ENCODE measurements around the gene YWHAE. TPM values are rescaled to one million over a fixed set of nuclear protein-coding genes. Genes with fewer than 3 reads are reported as not detected.

The YWHAE gene
- total RNA-seq, 1 experiment from 2014 or later = 1,404 TPM

GRCh38 chr17:1416414-1416813, 16.4 kb upstream of the YWHAE start:
- no peak overlapping the region for H3K27ac ChIP-seq (ENCODE audit: low read depth, low read length, poor library complexity, severe bottlenecking)
- ChIA-PET CTCF (no interaction called here), POLR2A (ENCODE audit: low non-redundant PET) (interaction anchor here (0.6 kb wide), 1 partner anchor 44 kb away, joined by 4 read pairs; no protein-coding TSS in a partner anchor)
- H3K4me3 ChIP-seq (ENCODE audit: low read depth, low read length, poor library complexity, severe bottlenecking) = no peak overlapping the region
- BruUV-seq (replicated peaks) = no TSS peak
- TF ChIP-seq CTCF (conservative IDR thresholded peaks at IDR 0.05; ENCODE audit: low read depth, low read length) (no peak), EZH2 (IDR thresholded peaks at IDR 0.05; ENCODE audit: borderline replicate concordance, low read depth, low read length, poor library complexity, severe bottlenecking) (no peak)
- no peaks in the 10 kb centered on the region for H3K9me3 ChIP-seq (ENCODE audit: low read depth, low read length, poor library complexity, severe bottlenecking)
- H3K27me3 ChIP-seq (replicated peaks; ENCODE audit: insufficient read depth, low read depth, low read length, poor library complexity) = no peaks in the 10 kb centered on the region
- intact Hi-C loops (cut with micrococcal nuclease; ENCODE audit: unreplicated experiment) = no loop called here
- H3K36me3 ChIP-seq (ENCODE audit: insufficient read depth, low read length, poor library complexity, severe bottlenecking) = peaks cover 14% of the 10 kb centered on the region
- H3K4me1 ChIP-seq (ENCODE audit: insufficient read depth, low read length, poor library complexity, severe bottlenecking) = no peaks in the 10 kb centered on the region
- no peak for DNase-seq (ENCODE audit: low spot score)

GRCh38 chr17:1414634-1415033, 14.6 kb upstream of the YWHAE start:
- BruUV-seq (replicated peaks) = no TSS peak
- CTCF ChIA-PET = no interaction called here
- Histone ChIP-seq H3K27me3 (replicated peaks; ENCODE audit: insufficient read depth, low read depth, low read length, poor library complexity) (no peaks in the 10 kb centered on the region), H3K9me3 (ENCODE audit: low read depth, low read length, poor library complexity, severe bottlenecking) (no peaks in the 10 kb centered on the region), H3K36me3 (ENCODE audit: insufficient read depth, low read length, poor library complexity, severe bottlenecking) (no peaks in the 10 kb centered on the region), H3K4me1 (ENCODE audit: insufficient read depth, low read length, poor library complexity, severe bottlenecking) (no peaks in the 10 kb centered on the region), H3K4me3 (ENCODE audit: low read depth, low read length, poor library complexity, severe bottlenecking) (no peak overlapping the region), H3K27ac (ENCODE audit: low read depth, low read length, poor library complexity, severe bottlenecking) (no peak overlapping the region)
- intact Hi-C loops (cut with micrococcal nuclease; ENCODE audit: unreplicated experiment) = no loop called here
- TF ChIP-seq EZH2 (IDR thresholded peaks at IDR 0.05; ENCODE audit: borderline replicate concordance, low read depth, low read length, poor library complexity, severe bottlenecking) (no peak), CTCF (conservative IDR thresholded peaks at IDR 0.05; ENCODE audit: low read depth, low read length) (no peak)
- POLR2A ChIA-PET (ENCODE audit: low non-redundant PET) = no interaction called here
- DNase-seq (ENCODE audit: low spot score) = no peak

- TSS peak; percentile 22 for BruUV-seq (replicated peaks)
- Histone ChIP-seq H3K27ac (ENCODE audit: low read depth, low read length, poor library complexity, severe bottlenecking) (no peak overlapping the region), H3K4me1 (ENCODE audit: insufficient read depth, low read length, poor library complexity, severe bottlenecking) (no peaks in the 10 kb centered on the region), H3K36me3 (ENCODE audit: insufficient read depth, low read length, poor library complexity, severe bottlenecking) (no peaks in the 10 kb centered on the region), H3K4me3 (ENCODE audit: low read depth, low read length, poor library complexity, severe bottlenecking) (no peak overlapping the region), H3K27me3 (replicated peaks; ENCODE audit: insufficient read depth, low read depth, low read length, poor library complexity) (no peaks in the 10 kb centered on the region), H3K9me3 (ENCODE audit: low read depth, low read length, poor library complexity, severe bottlenecking) (no peaks in the 10 kb centered on the region)
- TF ChIP-seq CTCF (conservative IDR thresholded peaks at IDR 0.05; ENCODE audit: low read depth, low read length) = no peak
- no peak for TF ChIP-seq EZH2 (IDR thresholded peaks at IDR 0.05; ENCODE audit: borderline replicate concordance, low read depth, low read length, poor library complexity, severe bottlenecking)
- CTCF ChIA-PET = no interaction called here
- intact Hi-C loops (cut with micrococcal nuclease; ENCODE audit: unreplicated experiment) = no loop called here
- no peak for DNase-seq (ENCODE audit: low spot score)
- POLR2A ChIA-PET (ENCODE audit: low non-redundant PET) = no interaction called here
Measured at GRCh38 chr17:1414001-1414574, 14.1 kb upstream of the YWHAE start.

Measured in A673 (cell line).